HG03060 (cell line): Measurements from ENCODE around the gene SLC29A3.
A peak's percentile ranks its signal among the peaks of the same experiment; 100 is the strongest.

Experiments
- ATAC-seq: cut with Tn5 transposase; IDR thresholded peaks from one replicate; pipeline ENCODE4 v1.9.1; 2021; ENCODE audit warnings: low read depth, moderate number of reproducible peaks; ENCODE audit not compliant: unreplicated experiment

The SLC29A3 gene

GRCh38 chr10:71365366-71365765 lies 46.3 kb downstream of the SLC29A3 start:
- no peak for ATAC-seq

- no peak for ATAC-seq
Observed at GRCh38 chr10:71366690-71367089, 47.6 kb downstream of the SLC29A3 start.

GRCh38 chr10:71367271-71367670 lies 48.2 kb downstream of the SLC29A3 start:
- ATAC-seq, result no peak

GRCh38 chr10:71368176-71368575 lies 49.1 kb downstream of the SLC29A3 start:
- ATAC-seq, result no peak

GRCh38 chr10:71368643-71369042 lies 49.6 kb downstream of the SLC29A3 start:
- ATAC-seq, result no peak

GRCh38 chr10:71369602-71370001 lies 50.5 kb downstream of the SLC29A3 start:
- ATAC-seq, result no peak

GRCh38 chr10:71370031-71370430 lies 51.0 kb downstream of the SLC29A3 start:
- ATAC-seq, result no peak

GRCh38 chr10:71371750-71372166 lies 52.7 kb downstream of the SLC29A3 start:
- ATAC-seq, result no peak

- peak; percentile 49 for ATAC-seq
Observed at GRCh38 chr10:71372882-71373495, 53.9 kb downstream of the SLC29A3 start.

GRCh38 chr10:71374481-71375233 lies 55.6 kb downstream of the SLC29A3 start:
- no peak for ATAC-seq

- no peak for ATAC-seq
Observed at GRCh38 chr10:71375952-71376351, 56.9 kb downstream of the SLC29A3 start.

- no peak for ATAC-seq
Observed at GRCh38 chr10:71378336-71379117, 59.5 kb downstream of the SLC29A3 start.

GRCh38 chr10:71379118-71379766 lies 60.2 kb downstream of the SLC29A3 start:
- ATAC-seq, result no peak

GRCh38 chr10:71380841-71381240 lies 61.8 kb downstream of the SLC29A3 start:
- no peak for ATAC-seq

- no peak for ATAC-seq
Observed at GRCh38 chr10:71381611-71382010, 62.6 kb downstream of the SLC29A3 start.

GRCh38 chr10:71382028-71382427 lies 63.0 kb downstream of the SLC29A3 start:
- no peak for ATAC-seq

- ATAC-seq, result no peak
Observed at GRCh38 chr10:71382757-71383156, 63.7 kb downstream of the SLC29A3 start.

- ATAC-seq, result no peak
Observed at GRCh38 chr10:71383972-71384687, 65.1 kb downstream of the SLC29A3 start.

- ATAC-seq, result no peak
Observed at GRCh38 chr10:71388171-71388570, 69.1 kb downstream of the SLC29A3 start.

- no peak for ATAC-seq
Observed at GRCh38 chr10:71388583-71389310, 69.7 kb downstream of the SLC29A3 start.
